ENCODE results near the gene FLOT2.
A peak's percentile ranks its signal among the peaks of the same experiment; 100 is the strongest.
"Not testable (repeated sequence)": the region's sequence is repeated elsewhere in the genome, so short reads cannot be mapped to it uniquely, and the experiment has no call there.

FLOT2 gene, protein sequence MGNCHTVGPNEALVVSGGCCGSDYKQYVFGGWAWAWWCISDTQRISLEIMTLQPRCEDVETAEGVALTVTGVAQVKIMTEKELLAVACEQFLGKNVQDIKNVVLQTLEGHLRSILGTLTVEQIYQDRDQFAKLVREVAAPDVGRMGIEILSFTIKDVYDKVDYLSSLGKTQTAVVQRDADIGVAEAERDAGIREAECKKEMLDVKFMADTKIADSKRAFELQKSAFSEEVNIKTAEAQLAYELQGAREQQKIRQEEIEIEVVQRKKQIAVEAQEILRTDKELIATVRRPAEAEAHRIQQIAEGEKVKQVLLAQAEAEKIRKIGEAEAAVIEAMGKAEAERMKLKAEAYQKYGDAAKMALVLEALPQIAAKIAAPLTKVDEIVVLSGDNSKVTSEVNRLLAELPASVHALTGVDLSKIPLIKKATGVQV

GRCh38 chr17:28896884-28897768 is at the start of gene FLOT2:
TSS of gene FLOT2 (minus strand) at chr17:28897733. CDS start at chr17:28897574, 159 bp downstream.
- peak; percentile 80 for DNase-seq

DNA sequence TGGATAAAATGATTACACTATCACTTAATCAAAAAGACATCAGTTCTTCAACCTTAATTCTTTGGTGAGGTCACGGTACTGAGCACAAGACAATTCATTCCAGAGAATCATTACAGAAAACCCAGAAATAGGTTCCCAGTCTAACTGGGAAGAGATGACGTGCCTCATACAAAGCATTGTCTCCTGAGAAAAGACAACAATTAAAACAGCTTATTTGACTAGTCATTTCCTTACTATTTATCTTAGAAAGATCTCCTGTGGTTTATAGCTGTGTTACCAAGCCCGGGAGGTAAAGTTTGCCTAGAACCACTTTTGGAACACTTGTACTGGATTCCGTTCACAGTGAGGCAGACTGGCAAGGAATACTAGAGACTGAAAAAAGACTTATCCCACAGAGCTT is 48.7 kb upstream of the FLOT2 start:
- no peak for DNase-seq

GRCh38 chr17:28944862-28945741 is 47.6 kb upstream of the FLOT2 start:
- no peak for DNase-seq

- DNase-seq = no peak
Observed at GRCh38 chr17:28944343-28944742, 46.8 kb upstream of the FLOT2 start.

GRCh38 chr17:28942925-28943324 is 45.4 kb upstream of the FLOT2 start:
- no peak for DNase-seq

- no peak for DNase-seq
Observed at GRCh38 chr17:28941251-28941650, 43.7 kb upstream of the FLOT2 start.

DNA sequence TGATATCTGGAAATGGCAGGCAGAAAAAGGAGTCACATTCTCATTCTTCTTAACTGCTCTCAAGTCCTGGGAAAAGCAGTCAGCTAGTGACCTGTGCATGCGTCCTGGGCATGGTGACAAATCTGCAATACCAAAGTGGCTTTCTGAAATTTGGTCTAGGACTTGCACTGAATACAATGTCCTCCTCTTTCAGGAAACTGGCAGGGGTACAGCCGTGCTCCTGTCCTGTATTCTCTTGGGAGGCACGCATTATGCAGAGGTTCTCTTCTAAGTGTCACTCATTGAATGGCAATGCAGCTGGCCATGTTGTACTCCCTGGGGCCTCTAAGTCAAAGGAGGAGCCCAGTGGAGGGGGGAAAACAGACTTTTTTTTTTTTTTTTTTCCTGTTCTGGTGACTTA is 43.1 kb upstream of the FLOT2 start:
- DNase-seq = no peak

GRCh38 chr17:28940142-28940541 is 42.6 kb upstream of the FLOT2 start:
- DNase-seq = no peak

GRCh38 chr17:28938552-28938951 is 41.0 kb upstream of the FLOT2 start:
- no peak for DNase-seq

GRCh38 chr17:28937044-28937729 is 39.7 kb upstream of the FLOT2 start:
- no peak for DNase-seq

GRCh38 chr17:28935744-28936460 is 38.4 kb upstream of the FLOT2 start:
- DNase-seq = no peak

DNA sequence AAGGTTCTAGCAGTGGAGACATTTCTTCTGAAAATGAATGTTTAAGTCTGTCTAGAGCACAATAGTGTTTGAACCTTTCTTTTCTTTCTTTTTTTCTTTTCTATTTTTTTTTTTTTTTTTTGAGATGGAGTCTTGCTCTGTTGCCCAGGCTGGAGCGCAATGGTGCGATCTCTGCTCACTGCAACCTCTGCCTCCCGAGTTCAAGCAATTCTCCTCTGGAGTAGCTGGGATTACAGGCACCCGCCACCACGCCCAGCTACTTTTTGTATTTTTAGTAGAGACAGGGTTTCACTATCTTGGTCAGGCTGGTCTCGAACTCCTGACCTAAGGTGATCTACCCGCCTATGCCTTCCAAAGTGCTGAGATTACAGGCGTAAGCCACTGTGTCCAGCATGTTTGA is 37.0 kb upstream of the FLOT2 start:
- not testable (repeated sequence) for DNase-seq

DNA sequence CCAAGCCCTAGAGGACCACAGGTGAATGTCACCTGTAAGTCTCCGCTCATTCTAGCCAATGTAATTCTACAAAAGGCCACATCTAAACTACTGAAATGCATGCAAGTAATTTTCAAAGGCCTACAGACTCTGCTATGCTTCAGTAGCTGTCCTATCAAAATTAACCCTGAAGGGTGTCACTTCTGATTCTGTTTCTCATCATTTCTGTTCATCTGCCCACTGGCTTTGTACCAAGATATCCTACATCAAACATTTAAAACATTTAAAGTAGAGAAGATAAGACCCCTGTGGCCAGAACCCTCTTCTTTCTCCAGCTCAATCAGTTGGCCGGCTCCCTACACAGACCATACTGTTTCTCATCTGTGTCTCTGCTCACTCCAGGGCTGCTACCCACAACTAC is 32.3 kb upstream of the FLOT2 start:
- DNase-seq = no peak

DNA sequence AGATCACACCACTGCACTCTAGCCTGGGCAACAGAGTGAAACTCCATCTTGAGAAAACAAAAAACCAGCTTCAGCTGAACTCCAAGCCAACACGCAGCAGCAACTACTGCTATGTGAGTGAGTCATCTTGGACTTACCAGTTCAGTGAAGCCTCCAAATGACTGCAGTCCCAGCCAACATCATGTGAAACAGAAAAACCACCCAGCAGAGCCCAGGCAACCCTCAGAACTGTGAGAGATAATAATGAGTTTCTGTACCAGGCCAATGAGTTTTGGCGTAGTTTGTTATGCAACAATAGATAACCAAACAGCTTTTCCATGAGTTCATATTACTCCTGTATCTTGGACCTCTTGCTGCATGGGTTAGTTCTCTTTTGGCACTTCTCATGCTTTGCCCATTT is 30.5 kb upstream of the FLOT2 start:
- no peak for DNase-seq

DNA sequence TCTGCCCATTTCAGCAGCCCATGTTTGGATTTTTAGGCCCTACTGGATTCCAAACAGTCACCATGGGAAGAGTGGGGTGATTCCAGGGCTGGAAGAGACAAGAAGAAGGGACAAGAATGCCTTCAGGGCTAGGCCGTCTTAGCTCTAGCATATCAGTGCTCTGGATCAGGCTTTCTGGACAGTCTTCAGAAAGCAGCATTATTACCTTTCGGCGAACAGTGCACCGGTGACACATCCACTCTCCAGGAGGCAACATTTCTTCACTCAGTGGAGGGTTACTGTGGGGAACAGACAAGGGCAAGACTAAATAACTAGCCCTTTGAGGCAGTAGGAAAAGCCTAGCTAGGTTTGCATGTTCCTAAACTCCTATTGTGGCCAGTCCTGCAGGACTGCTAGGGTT is 29.3 kb upstream of the FLOT2 start:
- DNase-seq = no peak

- no peak for DNase-seq
Observed at GRCh38 chr17:28926366-28926765, 28.8 kb upstream of the FLOT2 start.

GRCh38 chr17:28925912-28926365 is 28.4 kb upstream of the FLOT2 start:
- no peak for DNase-seq

GRCh38 chr17:28920201-28920600 is 22.7 kb upstream of the FLOT2 start:
- DNase-seq = no peak

DNA sequence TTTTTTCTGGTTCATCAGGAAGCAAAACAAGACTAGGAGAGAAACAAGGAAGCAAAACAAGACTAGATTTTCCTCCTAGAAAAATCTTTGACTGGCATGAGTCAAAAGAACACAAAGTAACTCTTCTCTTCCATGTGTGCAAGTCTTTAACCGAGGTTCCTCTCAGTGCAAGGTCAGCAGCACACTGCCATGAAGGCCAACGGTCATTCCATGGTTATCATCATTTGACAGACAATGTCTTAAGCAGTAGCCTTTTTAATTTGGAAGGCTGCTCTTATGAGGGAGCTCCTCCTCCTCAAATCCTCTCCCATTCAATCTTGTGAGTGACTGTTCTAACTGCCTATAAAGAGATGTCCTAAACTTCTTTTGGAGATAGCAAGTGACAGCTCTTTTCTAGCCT is 20.8 kb upstream of the FLOT2 start:
- DNase-seq = no peak

GRCh38 chr17:28917465-28917864 is 19.9 kb upstream of the FLOT2 start:
- DNase-seq = no peak

GRCh38 chr17:28917029-28917428 is 19.5 kb upstream of the FLOT2 start:
- no peak for DNase-seq

All from NCI-H510A treated with DMSO at 0.1 percent for 48 hours (cell line).